ENCODE measurements around the gene SUPT6H. TPM values are rescaled to one million over a fixed set of nuclear protein-coding genes. Genes with fewer than 3 reads are reported as not detected.
A peak's percentile ranks its signal among the peaks of the same experiment; 100 is the strongest.

Gene SUPT6H
- total RNA-seq, 1 donor from 2014 or later: 38.8 TPM

DNA sequence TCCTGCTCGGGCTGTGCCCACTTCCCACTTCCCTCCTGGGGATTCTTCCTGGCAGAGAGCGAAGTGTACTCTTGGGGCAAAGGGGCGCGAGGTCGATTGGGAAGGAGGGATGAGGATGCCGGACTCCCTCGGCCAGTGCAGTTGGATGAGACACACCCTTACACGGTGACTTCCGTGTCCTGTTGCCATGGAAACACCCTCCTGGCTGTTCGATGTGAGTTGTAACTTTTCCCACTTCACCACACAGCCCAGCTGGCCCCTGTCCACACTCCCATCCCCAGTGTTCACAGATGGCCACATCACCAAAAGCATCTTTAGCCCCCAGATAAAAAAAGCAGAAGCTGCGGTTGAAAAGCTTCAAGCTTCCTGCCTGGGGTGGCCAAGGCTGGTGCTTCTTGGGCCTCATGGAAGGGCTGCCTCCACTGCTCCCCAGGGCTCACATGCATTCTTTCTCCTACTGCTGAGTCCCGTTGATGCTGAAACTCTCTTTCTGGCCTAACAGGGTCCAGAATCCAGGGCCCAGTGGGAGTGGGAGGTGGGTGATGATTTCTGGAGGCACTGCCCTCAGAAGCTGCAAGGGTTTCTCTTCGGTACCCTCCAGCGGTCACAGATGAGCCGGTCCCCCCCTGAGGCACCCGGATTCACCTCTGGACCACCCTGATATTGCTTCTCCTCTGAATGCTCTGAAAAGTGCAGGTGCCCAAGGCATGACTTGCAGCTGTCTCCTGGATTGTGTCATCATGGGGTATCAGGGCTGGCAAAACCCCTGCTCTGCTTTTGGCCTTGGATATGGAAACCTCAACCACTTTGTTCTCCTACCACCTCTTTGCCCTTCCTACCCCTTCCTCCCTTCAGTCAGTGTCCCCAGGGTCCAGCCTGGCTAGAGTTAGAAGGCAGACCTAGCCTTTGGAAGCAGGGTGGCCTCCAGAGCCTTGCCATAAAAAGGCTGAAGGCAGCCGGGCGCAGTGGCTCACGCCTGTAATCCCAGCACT lies 79.6 kb downstream of the SUPT6H start:
- DNase-seq (peak; percentile 43), ATAC-seq (ENCODE audit: poor library complexity) (no peak)
- intact Hi-C loops (cut with DNase I): no loop called here

DNA sequence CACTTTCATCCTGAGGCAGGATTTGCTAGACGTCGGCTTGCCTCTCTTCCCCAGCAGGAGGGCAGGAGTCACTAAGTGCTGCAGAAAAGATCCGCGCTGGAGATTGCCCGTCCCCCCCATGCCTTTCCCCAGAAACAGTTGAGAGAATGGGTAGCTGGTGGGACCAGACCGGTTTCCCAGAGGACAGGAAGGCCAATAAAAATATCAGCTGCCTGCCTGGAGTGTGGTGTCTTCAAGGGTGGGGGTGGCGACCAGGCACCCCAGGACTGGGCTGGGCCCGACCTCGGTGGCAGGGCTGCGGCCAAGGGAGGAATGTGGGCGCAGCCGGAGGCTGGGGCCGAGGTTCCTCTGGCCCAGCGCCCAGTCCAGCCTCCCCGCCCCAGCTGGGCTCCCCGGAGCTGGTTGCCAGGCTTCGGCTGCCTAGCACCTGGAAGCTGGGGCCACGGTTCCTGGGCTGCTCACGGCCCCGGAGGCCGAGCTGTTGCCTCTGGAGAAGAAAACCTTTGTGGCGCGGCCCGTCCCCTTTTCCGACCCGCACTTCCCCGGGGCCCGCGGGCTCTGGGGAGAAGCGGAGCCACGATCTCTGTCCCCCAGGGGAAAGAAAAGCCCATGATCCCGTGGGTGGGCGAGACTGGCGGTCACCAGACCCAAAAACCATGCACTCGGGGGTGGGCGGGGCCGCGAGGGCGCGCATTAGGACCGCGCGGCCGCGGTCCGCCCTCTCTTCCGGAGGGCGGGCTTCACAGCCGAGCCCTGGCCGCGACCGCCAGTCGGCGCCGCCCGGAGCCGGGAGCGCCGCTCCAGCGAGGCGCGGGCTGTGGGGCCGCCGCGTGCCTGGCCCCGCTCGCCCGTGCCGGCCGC lies 81.5 kb downstream of the SUPT6H start, which contains the start of gene TRAF4:
Gene TRAF4 (plus strand): TSS at position 769 of the 861 bp plus-strand sequence. CDS start 102 bp downstream, outside the sequence.
- peak; percentile 89 for DNase-seq
- ATAC-seq (ENCODE audit: poor library complexity): peak; percentile 94
- intact Hi-C loops (cut with DNase I): no loop called here

DNA sequence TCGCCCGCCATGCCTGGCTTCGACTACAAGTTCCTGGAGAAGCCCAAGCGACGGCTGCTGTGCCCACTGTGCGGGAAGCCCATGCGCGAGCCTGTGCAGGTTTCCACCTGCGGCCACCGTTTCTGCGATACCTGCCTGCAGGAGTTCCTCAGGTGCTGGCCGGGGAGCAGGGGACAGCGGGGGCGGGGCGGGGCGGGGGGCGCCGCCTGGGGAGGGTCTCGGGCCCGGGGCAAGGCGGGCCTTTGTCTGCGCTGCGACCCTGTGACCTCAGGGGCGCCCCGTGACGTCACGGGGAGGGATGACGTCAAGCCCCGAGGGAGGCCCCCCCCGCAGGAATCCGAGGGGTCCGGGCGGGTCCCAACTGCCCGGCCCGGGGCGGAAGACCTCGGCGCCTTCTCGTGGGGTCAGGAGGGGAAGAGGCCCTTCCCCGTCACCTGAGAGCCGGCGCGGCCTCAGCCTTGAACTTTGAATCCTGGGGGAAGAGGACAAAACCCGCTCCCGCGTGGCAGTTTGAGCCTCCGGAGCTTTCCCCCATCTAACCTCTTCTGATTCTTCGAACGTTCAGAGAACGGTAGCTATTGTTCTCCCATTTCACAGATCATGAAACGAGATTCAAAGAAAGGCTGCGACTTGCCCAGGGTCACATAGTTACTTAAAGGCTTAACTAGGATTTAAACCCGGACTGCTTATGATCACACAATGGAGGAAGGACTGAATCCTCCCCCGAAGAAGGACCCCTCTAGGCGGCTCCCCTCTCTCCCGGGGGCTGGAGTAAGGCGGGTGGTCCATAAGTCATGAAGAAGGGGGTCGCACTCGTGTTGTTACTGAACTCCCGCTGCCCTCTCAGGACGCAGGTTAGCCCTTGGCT lies 82.3 kb downstream of the SUPT6H start:
- ATAC-seq (ENCODE audit: poor library complexity): peak; percentile 23
- intact Hi-C loops (cut with DNase I): no loop called here
- DNase-seq: peak; percentile 56

DNA sequence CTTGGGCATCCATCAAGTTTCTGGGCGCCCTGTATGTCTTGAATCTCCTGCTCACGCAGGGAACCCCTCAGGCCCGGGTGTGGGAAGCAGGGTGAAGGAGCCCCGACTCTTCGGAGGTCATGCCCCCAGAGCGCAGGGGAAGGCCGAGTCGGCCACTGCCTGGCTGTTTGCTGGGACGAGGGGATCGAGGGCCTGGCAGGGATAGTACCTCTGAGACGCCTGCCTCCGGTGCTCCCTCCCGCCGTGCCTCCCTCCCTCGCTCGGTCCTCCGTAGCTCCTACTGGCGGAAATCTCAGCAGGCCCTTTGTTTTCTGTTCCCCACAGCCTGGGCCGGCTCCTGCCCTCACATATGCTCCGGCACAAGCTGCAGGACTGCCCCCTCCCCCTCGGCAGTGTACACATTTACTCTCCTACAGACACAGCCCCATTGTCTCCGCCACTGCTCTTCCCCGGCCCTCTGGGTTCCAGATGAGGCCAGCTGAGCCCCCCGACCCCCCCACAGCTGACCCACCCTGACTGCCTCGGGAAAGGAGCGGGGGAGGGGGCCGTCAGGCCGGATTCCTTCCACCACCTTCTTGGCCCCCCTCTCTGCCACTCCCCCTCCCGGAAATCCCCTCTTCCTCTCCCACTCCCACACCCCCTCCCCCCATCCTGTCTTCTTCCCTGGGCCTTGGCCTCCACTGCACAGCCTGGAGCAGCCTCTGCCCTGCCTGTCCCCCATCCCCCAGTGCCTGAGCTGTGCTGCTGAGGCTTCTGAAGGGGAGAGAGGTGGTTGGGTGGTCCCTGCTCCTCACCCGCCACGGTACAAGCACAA lies 83.2 kb downstream of the SUPT6H start:
- peak; percentile 54 for DNase-seq
- intact Hi-C loops (cut with DNase I): no loop called here
- ATAC-seq (ENCODE audit: poor library complexity): peak; percentile 6

DNA sequence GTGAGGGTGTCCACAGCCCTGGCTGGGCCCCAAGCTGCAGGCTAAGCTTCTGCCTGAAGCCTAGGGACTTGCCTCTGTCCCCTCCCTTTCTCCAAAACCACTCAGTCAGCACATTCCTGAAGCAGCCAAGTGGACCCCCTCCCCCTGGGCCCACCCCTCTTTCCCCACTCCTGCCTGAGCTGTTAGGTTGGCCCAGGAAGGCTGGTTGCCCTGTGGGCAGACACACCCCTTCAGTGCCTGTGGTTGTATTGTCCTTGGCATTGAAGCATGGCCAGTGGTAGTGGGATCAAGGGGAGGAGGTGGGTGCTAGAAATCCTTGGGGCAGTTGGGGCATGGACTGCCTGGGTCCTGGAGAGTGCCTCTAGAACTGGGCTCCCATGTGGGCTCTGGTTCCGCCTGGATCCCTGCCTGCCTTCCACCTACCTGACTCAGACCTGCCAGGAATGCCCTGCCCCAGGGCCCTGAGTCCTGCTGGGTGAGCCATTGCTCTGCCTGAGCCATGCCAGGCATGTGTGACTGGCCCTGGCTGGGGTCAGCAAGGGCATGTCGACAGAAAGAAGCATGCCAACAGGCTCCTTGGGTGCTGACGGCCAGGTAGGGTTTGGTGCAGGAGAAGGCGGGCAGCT lies 83.9 kb downstream of the SUPT6H start:
- ATAC-seq (ENCODE audit: poor library complexity) (no peak), DNase-seq (peak; percentile 40)
- intact Hi-C loops (cut with DNase I): no loop called here

DNA sequence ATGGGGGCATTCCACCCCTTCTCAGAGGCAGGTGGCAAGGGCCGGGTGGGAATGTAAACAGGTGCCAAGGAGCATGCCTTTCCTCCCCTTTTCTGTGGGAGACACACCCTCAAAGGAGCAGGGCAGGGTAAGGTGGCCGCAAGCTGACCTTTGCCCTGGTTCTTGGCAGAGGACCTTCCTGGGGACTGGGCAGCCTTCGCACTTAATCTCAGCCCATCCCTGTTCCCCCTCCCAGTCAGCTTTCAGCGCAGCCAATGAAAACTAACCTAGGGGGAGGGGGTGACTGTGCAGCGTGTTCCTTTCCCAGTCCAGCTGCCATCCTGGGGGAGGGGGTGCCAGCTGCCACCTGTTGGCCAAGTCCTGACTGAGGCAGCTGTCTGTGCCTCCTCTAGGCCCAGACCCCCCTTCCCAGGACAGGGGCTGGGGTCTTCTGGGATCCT lies 84.6 kb downstream of the SUPT6H start:
- no peak for ATAC-seq (ENCODE audit: poor library complexity)
- intact Hi-C loops (cut with DNase I): no loop called here
- no peak for DNase-seq

DNA sequence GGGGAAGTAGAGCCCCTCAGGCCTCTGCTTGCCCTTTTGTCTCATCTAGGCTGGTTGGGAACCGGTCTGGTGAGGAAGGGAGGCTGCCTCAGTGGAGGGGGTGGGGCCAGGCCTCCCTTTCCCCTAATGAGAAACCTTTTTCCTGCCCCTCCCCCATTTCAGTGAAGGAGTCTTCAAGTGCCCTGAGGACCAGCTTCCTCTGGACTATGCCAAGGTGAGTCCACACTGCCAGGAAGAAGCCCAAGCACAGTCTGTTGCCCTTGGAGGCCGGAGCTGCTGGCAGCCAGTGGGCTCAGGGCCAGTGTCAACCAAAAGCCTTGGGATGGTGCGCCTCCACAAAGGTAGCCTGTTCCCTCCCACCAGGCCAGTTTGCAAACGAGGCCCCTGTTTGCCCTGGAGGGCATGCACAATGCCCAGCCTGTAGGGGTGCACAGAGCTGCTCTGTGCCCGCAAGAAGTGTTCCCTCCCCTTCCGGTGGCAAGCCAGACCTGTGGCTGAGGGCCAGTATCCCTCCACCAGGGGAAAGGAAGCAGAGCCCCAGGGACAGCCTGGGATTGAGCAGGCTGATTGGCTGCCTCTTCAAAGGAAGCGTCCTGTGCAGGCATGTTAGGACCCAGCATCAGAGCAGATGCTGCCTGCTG lies 85.2 kb downstream of the SUPT6H start:
- intact Hi-C loops (cut with DNase I): no loop called here
- DNase-seq: peak; percentile 34
- no peak for ATAC-seq (ENCODE audit: poor library complexity)

DNA sequence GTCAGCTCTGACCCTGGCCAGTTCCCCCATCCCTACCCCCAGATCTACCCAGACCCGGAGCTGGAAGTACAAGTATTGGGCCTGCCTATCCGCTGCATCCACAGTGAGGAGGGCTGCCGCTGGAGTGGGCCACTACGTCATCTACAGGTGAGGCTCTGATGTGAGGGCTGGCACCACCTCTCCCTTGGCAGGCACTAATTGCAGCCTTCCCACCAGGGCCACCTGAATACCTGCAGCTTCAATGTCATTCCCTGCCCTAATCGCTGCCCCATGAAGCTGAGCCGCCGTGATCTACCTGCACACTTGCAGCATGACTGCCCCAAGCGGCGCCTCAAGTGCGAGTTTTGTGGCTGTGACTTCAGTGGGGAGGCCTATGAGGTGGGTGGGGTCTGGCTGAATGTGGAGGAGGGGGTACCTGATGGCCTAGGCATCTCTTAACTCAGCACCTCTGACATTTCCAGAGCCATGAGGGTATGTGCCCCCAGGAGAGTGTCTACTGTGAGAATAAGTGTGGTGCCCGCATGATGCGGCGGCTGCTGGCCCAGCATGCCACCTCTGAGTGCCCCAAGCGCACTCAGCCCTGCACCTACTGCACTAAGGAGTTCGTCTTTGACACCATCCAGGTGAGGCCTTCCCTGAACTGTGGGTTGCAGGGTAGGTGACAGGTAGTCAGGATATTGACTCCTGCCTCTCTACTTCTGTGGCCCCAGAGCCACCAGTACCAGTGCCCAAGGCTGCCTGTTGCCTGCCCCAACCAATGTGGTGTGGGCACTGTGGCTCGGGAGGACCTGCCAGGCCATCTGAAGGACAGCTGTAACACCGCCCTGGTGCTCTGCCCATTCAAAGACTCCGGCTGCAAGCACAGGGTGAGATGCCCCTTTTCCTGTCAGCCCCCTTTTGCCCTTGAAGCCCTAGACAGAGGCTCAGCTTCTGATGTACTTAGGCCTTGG lies 86.1 kb downstream of the SUPT6H start:
- DNase-seq (peak; percentile 33), ATAC-seq (ENCODE audit: poor library complexity) (no peak)
- intact Hi-C loops (cut with DNase I): no loop called here

DNA sequence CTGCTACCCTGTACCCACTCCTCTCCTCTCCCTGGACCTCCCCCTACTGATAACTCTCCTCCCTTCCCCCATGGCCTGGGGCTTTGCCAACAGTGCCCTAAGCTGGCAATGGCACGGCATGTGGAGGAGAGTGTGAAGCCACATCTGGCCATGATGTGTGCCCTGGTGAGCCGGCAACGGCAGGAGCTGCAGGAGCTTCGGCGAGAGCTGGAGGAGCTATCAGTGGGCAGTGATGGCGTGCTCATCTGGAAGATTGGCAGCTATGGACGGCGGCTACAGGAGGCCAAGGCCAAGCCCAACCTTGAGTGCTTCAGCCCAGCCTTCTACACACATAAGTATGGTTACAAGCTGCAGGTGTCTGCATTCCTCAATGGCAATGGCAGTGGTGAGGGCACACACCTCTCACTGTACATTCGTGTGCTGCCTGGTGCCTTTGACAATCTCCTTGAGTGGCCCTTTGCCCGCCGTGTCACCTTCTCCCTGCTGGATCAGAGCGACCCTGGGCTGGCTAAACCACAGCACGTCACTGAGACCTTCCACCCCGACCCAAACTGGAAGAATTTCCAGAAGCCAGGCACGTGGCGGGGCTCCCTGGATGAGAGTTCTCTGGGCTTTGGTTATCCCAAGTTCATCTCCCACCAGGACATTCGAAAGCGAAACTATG lies 87.0 kb downstream of the SUPT6H start:
- intact Hi-C loops (cut with DNase I): no loop called here
- peak; percentile 39 for DNase-seq

DNA sequence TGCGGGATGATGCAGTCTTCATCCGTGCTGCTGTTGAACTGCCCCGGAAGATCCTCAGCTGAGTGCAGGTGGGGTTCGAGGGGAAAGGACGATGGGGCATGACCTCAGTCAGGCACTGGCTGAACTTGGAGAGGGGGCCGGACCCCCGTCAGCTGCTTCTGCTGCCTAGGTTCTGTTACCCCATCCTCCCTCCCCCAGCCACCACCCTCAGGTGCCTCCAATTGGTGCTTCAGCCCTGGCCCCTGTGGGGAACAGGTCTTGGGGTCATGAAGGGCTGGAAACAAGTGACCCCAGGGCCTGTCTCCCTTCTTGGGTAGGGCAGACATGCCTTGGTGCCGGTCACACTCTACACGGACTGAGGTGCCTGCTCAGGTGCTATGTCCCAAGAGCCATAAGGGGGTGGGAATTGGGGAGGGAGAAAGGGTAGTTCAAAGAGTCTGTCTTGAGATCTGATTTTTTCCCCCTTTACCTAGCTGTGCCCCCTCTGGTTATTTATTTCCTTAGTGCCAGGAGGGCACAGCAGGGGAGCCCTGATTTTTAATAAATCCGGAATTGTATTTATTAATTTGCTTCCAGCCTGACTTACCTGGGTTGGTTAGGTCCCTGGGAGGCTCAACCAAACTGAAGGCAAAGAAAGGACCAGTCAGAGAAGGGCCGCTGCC lies 87.6 kb downstream of the SUPT6H start:
- ATAC-seq (ENCODE audit: poor library complexity) (no peak), DNase-seq (peak; percentile 30)
- intact Hi-C loops (cut with DNase I): no loop called here

More for the DNA sequence above, 87.0 kb downstream of the SUPT6H start:
- no peak for ATAC-seq (ENCODE audit: poor library complexity)

DNA sequence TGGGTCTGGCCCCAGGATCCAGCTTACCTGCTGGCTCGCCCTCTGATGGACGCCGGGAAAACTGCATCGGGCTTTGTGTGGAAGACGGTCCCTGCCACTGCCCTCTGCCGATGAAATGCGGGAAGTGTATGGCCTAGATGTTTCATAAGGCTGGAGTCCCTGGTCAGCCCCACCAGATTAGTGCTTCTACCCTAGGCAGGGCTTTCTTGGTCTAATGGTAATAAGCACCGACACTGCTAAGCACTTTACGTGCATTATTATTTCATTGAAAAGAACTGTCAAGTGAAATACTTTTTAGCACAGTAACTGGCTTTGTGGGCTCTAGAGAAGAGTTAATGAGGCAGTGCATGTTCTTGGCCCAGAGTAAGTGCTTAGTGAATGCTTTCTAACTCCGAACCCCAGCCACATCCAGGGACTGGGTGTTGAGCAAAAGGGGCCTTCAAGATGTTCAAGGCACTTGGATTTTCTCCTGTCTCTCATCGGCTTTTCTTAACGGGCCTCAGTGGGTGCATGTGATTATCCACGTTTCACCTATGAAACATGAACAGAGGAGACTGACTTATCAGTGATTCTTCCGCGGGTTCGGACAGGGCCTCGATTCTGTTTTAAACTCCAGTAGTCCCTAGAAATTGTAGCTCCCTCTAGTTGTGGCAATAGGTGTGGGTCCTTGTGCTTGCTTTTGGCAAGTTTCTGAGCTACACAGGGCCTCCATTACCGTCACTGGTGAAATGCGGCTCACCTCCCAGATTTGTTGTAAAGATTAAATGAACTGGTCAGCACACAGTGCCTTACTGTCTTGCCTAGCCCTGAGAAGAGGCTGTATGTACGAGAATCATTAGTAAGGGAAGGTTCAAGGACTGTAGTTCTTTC lies 88.4 kb downstream of the SUPT6H start:
- DNase-seq (peak; percentile 97), ATAC-seq (ENCODE audit: poor library complexity) (peak; percentile 90)
- intact Hi-C loops (cut with DNase I): no loop called here

DNA sequence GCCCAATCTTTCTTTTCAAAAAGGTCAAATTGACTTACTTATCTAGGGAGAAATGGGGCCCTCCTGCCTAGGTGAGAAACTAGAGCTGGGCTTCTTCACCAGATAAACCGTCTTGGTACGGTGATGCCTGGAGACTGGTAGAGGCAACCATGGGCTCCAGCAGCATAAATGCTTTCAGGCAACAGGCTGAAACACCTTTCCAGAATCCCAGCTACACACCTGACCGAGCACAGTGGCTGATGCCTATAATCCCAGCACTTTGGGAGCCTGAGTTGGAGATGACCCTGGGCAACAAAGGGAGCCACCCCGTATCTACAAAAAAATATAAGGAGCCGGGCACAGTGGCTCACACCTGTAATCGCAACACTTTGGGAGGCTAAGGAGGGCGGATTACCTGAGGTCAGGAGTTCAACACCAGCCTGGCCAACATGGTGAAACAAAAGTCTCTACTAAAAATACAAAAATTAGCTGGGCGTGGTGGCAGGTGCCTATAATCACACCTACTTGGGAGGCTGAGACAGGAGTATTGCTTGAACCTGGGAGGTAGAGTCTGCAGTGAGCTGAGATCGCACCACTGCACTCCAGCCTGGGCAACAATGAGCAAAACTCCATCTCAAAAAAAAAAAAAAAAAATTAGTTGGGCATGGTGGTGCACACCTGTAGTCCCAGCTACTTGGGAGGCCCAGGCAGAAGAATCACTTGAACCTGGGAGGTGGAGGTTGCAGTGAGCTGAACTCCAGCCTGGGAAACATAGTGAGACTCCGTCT lies 89.8 kb downstream of the SUPT6H start:
- DNase-seq (peak; percentile 0), ATAC-seq (ENCODE audit: poor library complexity) (no peak)

More for the DNA sequence above, 89.8 kb downstream of the SUPT6H start:
- intact Hi-C loops (cut with DNase I): no loop called here

Data from Right ventricle myocardium superior (tissue), 1 donor.